MM.1S (cell line): ENCODE measurements around the gene TNFAIP8.
"Not testable (repeated sequence)": the region's sequence is repeated elsewhere in the genome, so short reads cannot be mapped to it uniquely, and the experiment has no call there.

Source experiments
- DNase-seq: peaks from one replicate; pipeline ENCODE4 v3.0.0-alpha.2; 2015
- H2AFZ ChIP-seq: fragments of 300-600 bp; sonication (generic); 2 replicates; pipeline ENCODE4 v1.6.0; 2016; ENCODE audit warnings: antibody characterized with exemption, low read length
- H3F3A ChIP-seq: fragments of 300-600 bp; sonication (generic); 2 replicates; pipeline ENCODE4 v1.6.1; 2016; ENCODE audit warnings: mild to moderate bottlenecking, antibody characterized with exemption, low read length, moderate library complexity, mixed read lengths; ENCODE audit not compliant: insufficient read depth
- H3K27ac ChIP-seq: fragments of 300-600 bp; sonication (generic); 2 replicates; pipeline ENCODE4 v1.5.1; 2016; ENCODE audit warnings: mild to moderate bottlenecking, low read length
- H3K27me3 ChIP-seq: fragments of 300-600 bp; sonication (generic); replicated peaks from 2 replicates; pipeline ENCODE4 v1.6.0; 2016; ENCODE audit warnings: low read length; ENCODE audit not compliant: insufficient read depth
- H3K36me3 ChIP-seq: fragments of 300-600 bp; sonication (generic); replicated peaks from 2 replicates; pipeline ENCODE4 v1.6.1; 2016; ENCODE audit warnings: mild to moderate bottlenecking, low read length, mixed read lengths; ENCODE audit not compliant: insufficient read depth
- H3K4me1 ChIP-seq: fragments of 300-600 bp; sonication (generic); 2 replicates; pipeline ENCODE4 v1.6.1; 2016; ENCODE audit warnings: low read length, mixed read lengths
- H3K4me2 ChIP-seq: fragments of 300-600 bp; sonication (generic); 2 replicates; pipeline ENCODE4 v1.6.0; 2016; ENCODE audit warnings: low read depth, low read length
- H3K4me3 ChIP-seq: fragments of 300-600 bp; sonication (generic); 2 replicates; pipeline ENCODE4 v1.5.1; 2016; ENCODE audit warnings: low read length, mixed read lengths
- H3K79me2 ChIP-seq: fragments of 300-600 bp; sonication (generic); 2 replicates; pipeline ENCODE4 v1.6.1; 2016; ENCODE audit warnings: mixed run types, low read length, mixed read lengths
- H3K9ac ChIP-seq: fragments of 300-600 bp; sonication (generic); 2 replicates; pipeline ENCODE4 v1.6.1; 2016; ENCODE audit warnings: low read length, mixed read lengths
- H3K9me2 ChIP-seq: fragments of 300-600 bp; sonication (generic); replicated peaks from 2 replicates; pipeline ENCODE4 v1.6.1; 2016; ENCODE audit warnings: mild to moderate bottlenecking, low read length, mixed read lengths; ENCODE audit not compliant: insufficient read depth
- H3K9me3 ChIP-seq: fragments of 300-600 bp; sonication (generic); replicated peaks from 2 replicates; pipeline ENCODE4 v1.6.1; 2016; ENCODE audit warnings: mild to moderate bottlenecking, low read length, mixed read lengths; ENCODE audit not compliant: insufficient read depth
- H4K20me1 ChIP-seq: fragments of 300-600 bp; sonication (generic); 2 replicates; pipeline ENCODE4 v1.6.1; 2016; ENCODE audit warnings: mild to moderate bottlenecking, low read length, moderate library complexity, mixed read lengths; ENCODE audit not compliant: insufficient read depth
- CTCF ChIP-seq: fragments of 300-600 bp; sonication (generic); IDR thresholded peaks from 2 replicates; pipeline ENCODE4 v1.5.1; 2016; ENCODE audit warnings: antibody characterized with exemption, low read length, mixed read lengths
- EZH2 ChIP-seq: fragments of 300-600 bp; sonication (generic); optimal IDR thresholded peaks from 2 replicates; pipeline ENCODE3; 2017; ENCODE audit warnings: low read depth, mild to moderate bottlenecking, antibody characterized with exemption, low read length, mixed read lengths
- EZH2phosphoT487 ChIP-seq: fragments of 300-600 bp; sonication (generic); IDR thresholded peaks from 2 replicates; pipeline ENCODE4 v1.6.1; 2018; ENCODE audit warnings: antibody characterized with exemption, low read length

TNFAIP8 gene

DNA sequence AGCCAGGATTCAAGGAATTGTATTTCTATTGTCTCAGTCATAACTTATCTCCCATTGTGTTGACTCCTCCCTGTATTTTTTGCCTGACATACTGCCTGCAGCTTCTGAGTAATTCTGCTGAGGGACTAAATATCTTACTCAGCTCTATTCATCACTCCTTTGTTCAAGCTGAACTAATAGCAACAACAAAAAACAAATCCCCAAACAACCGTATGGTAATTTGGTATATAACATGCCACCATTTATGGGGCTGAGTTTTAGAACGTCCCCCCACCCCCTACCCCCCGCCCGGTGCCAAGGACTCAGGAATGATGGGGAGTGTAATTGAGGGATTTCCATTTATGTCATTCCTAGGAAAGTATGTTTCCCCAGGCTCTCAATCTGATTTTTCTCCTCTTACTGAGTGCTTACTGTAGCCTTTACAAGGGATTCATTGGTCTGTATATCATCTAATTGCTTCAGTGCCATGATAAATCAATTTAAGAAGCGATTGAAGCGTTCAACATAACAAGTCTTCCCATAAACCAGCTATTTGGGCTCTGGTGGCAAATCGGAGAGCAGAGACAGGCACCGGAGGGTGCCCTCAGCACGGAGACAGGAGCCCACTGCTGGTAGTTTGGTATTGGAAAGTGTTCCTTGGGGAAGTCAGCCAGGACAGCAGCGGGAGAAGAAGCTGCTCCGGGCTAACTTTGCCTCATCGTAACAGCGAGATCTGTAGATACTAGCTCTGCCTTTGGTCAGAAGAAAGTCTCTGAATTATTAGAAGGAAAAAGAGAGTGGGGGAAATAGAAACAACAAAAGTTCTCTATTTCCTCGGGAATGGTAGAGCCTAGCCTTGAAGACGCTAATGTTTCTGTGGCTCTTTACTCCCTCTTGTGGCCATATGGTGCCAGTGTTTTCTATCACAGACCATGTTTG, 55.8 kb downstream of the TNFAIP8 start:
- no peaks in the 10 kb centered on the region for H3K27me3 ChIP-seq
- TF ChIP-seq CTCF: peak; percentile 93
- TF ChIP-seq EZH2: no peak
- TF ChIP-seq EZH2phosphoT487: no peak
- H3K9me3 ChIP-seq: no peaks in the 10 kb centered on the region
- H3F3A ChIP-seq: no peaks in the 10 kb centered on the region
- no peaks in the 10 kb centered on the region for H3K79me2 ChIP-seq
- peak overlapping the region; percentile 45 for H3K4me3 ChIP-seq
- H3K4me2 ChIP-seq: peak overlapping the region; percentile 65; the same call in 1 of the 2 replicates
- H3K9ac ChIP-seq: no peak overlapping the region
- H3K27ac ChIP-seq: no peak overlapping the region
- H3K9me2 ChIP-seq: no peaks in the 10 kb centered on the region
- H3K36me3 ChIP-seq: no peaks in the 10 kb centered on the region
- peak overlapping the region; percentile 60 for H2AFZ ChIP-seq
- no peaks in the 10 kb centered on the region for H4K20me1 ChIP-seq
- DNase-seq: peak; percentile 54
- H3K4me1 ChIP-seq: peaks cover 3% of the 10 kb centered on the region; the same call in 1 of the 2 replicates

- Histone ChIP-seq H3K79me2 (no peaks in the 10 kb centered on the region), H3K27me3 (no peaks in the 10 kb centered on the region), H4K20me1 (no peaks in the 10 kb centered on the region), H3K4me3 (no peak overlapping the region), H3K9me3 (no peaks in the 10 kb centered on the region), H3K4me1 (peaks cover 3% of the 10 kb centered on the region; the same call in 1 of the 2 replicates), H3K9ac (no peak overlapping the region), H3F3A (no peaks in the 10 kb centered on the region), H3K4me2 (no peak overlapping the region), H2AFZ (no peak overlapping the region), H3K27ac (no peak overlapping the region), H3K9me2 (no peaks in the 10 kb centered on the region), H3K36me3 (no peaks in the 10 kb centered on the region)
- no peak for DNase-seq
- TF ChIP-seq CTCF (no peak), EZH2phosphoT487 (no peak), EZH2 (no peak)
Observed at GRCh38 chr5:119412279-119413227, 56.7 kb downstream of the TNFAIP8 start.

GRCh38 chr5:119414124-119414734, 58.4 kb downstream of the TNFAIP8 start:
- not testable (repeated sequence) for H3K4me2 ChIP-seq

More at GRCh38 chr5:119414124-119414734, 58.4 kb downstream of the TNFAIP8 start:
- H4K20me1 ChIP-seq, H3K4me1 ChIP-seq, H3K27me3 ChIP-seq, H3K79me2 ChIP-seq, H3K36me3 ChIP-seq, H3K9me2 ChIP-seq, H3K27ac ChIP-seq, H2AFZ ChIP-seq, H3F3A ChIP-seq, H3K9me3 ChIP-seq, H3K9ac ChIP-seq, DNase-seq, H3K4me3 ChIP-seq: not testable (repeated sequence)
